Testis (tissue), 3 donors: Measurements from ENCODE around the gene STXBP6. TPM values are rescaled to one million over a fixed set of nuclear protein-coding genes. Genes with fewer than 3 reads are reported as not detected.

Experiments used
- DNase-seq: peaks from one replicate; pipeline ENCODE4 v3.0.0-alpha.2; 2019
- H3K27ac ChIP-seq, 2 donors: fragments of 200-600 bp; sonication (generic); one replicate each; pipeline ENCODE4 v1.5.1; 2019
- H3K27me3 ChIP-seq: fragments of 200-600 bp; sonication (generic); one replicate; pipeline ENCODE4 v1.5.1; 2019
- H3K36me3 ChIP-seq: fragments of 200-600 bp; sonication (generic); one replicate; pipeline ENCODE4 v1.5.1; 2017; ENCODE audit warnings: low read depth; ENCODE audit errors: missing control alignments
- H3K4me1 ChIP-seq: fragments of 200-600 bp; sonication (generic); one replicate; pipeline ENCODE4 v1.5.1; 2019
- H3K4me3 ChIP-seq, 2 donors: fragments of 200-600 bp; sonication (generic); one replicate each; pipeline ENCODE4 v1.5.1; 2017 to 2019
- H3K9me3 ChIP-seq: fragments of 200-600 bp; sonication (generic); one replicate; pipeline ENCODE4 v1.5.1; 2017
- CTCF ChIP-seq, 3 experiments: fragments of 450-650 bp in 2 of 3; fragments of 200-600 bp in 1 of 3; sonication (generic) in 1 of 3; IDR thresholded peaks; one replicate each; pipeline ENCODE4 v1.5.1; 2016 to 2019; ENCODE audit warnings: antibody characterized with exemption in 3 of 3, mild to moderate bottlenecking in 2 of 3, moderate library complexity in 1 of 3
- POLR2A ChIP-seq: fragments of 450-650 bp; IDR thresholded peaks from one replicate; pipeline ENCODE4 v1.6.1; 2017; ENCODE audit warnings: antibody characterized with exemption, mild to moderate bottlenecking, moderate library complexity
- WGBS, 2 donors: methylation state at CpG; one replicate each; pipeline ENCODE4 v1.1.5; 2018; 5-methylcytosine and 5-hydroxymethylcytosine counted together
- intact Hi-C: fragments of 100-400 bp; cut with DNase I; formaldehyde crosslinking; loops from one replicate; pipeline ENCODE4 v1.15.1; 2023; ENCODE audit warnings: low total_unique reads
- polyA plus RNA-seq: library from polyadenylated mRNA; stranded (reverse); fragments of 350-450 nt; fragmentation: Illumina TruSeq; extraction: RNeasy Lipid Tissue Mini Kit (QIAGEN cat#74804); gene quantifications from one replicate; pipeline ENCODE4 v1.2.3, GENCODE V29; 2014; ENCODE audit warnings: low read depth, low replicate concordance; ENCODE audit not compliant: insufficient read depth
- total RNA-seq, 2 donors: library from RNA; depleted of rRNA; stranded (reverse); fragments of >200 nt; gene quantifications; one replicate each; pipeline ENCODE4 v1.2.3, GENCODE V29; 2016

Gene STXBP6
- total and polyA plus RNA-seq, 3 donors from 2014 or later: 4.7 to 11.3 (median 8.6) TPM

- Histone ChIP-seq H3K9me3 (no peaks in the 10 kb centered on the region), H3K36me3 (no peaks in the 10 kb centered on the region), H3K4me3 (no peak overlapping the region), H3K27ac (no peak overlapping the region), H3K27me3 (no peaks in the 10 kb centered on the region), H3K4me1 (no peaks in the 10 kb centered on the region)
- WGBS, 2 donors: 81 to 97% methylated on average over 2 of the region's 2 CpGs
- intact Hi-C loops: no loop called here
- DNase-seq: no peak
- TF ChIP-seq CTCF (IDR thresholded peaks at IDR 0.05): no peak
Measured at GRCh38 chr14:24881116-24881893, 168.6 kb downstream of the STXBP6 start.

DNA sequence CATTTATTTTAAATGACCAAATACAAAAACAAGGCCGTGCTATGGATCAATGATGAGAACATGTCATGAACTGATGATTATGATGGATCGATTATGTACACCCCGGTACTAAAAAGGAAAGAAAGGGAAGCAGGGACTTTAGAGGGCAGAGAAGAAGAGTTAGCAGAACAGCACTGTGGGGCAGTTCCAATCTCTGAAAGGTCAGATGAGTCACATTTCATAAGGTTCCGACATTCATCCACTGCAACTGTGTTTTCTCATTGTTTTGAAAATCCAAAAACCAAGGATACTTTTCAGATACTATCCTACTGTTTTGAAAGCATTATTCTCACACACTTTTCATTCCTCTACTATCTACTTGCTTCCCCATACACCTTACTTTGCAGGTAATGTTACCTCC, 169.3 kb downstream of the STXBP6 start:
- DNase-seq: no peak
- TF ChIP-seq CTCF (IDR thresholded peaks at IDR 0.05) (no peak), POLR2A (no peak)
- Histone ChIP-seq H3K27me3 (no peaks in the 10 kb centered on the region), H3K27ac (no peak overlapping the region), H3K4me3 (no peak overlapping the region), H3K9me3 (no peaks in the 10 kb centered on the region), H3K4me1 (no peaks in the 10 kb centered on the region), H3K36me3 (no peaks in the 10 kb centered on the region)
- intact Hi-C loops: no loop called here
- WGBS, 2 donors: 79 to 88% methylated on average over 4 of the region's 4 CpGs

DNA sequence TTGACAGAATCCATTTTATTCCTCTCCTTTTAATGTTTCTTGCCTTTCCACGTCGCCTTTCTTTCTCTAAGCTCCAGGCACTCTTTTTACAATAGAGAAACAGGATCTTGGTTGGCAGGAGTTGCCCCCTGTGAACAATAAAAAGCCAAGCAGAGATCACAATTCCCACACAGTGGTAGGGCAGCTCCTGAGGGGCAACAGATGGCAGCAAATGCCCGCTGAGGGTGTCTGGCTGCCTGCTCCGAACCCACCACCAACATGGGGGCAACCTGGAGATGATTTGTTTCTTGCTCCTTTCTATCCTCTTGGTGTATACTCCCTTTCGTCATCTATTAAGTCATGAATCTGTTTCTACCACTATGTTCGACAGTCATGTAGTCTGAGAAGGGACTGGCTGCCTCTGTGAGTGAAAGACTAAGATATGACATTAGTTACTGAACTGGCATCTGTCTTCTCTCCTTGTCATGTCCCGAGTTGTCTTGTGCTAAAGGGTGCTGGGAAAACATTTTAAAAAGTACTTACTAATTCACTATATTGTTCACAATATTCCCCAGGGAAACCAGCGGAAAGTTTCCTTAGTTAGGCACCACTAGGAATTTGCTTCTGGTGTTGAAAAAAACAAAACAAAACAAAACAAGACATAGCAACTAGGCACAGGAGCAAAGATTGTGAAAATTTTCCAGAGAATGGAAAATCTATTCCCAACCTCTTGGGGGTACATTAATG, 170.1 kb downstream of the STXBP6 start:
- 81 to 88% methylated on average over 8 of the region's 8 CpGs for WGBS, 2 donors

DNA sequence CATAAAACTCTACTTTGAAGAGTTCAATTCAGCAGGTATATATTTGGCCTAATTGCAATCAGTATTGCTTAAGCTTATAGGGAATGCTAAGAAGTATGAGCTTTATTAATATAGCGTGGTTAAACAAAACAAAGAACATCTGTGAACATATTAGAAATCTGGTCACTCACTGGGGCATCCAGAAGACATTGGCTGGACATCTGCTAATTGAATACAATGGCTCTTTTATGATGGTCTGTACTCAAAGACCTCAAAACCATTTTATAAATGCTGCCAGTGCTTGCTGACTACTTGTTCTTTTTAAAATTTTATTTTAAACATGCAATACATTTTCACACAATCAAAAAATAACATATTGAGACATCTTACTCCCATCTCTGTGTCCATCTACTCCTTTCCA, 173.0 kb downstream of the STXBP6 start:
- no peak overlapping the region for H3K4me3 ChIP-seq
- 71 to 86% methylated on average over 1 of the region's 1 CpG for WGBS, 2 donors
- H3K27me3 ChIP-seq: no peaks in the 10 kb centered on the region
- intact Hi-C loops: no loop called here
- H3K9me3 ChIP-seq: no peaks in the 10 kb centered on the region
- H3K27ac ChIP-seq: no peak overlapping the region
- no peak for TF ChIP-seq POLR2A
- no peak for TF ChIP-seq CTCF (IDR thresholded peaks at IDR 0.05)
- H3K36me3 ChIP-seq: no peaks in the 10 kb centered on the region
- H3K4me1 ChIP-seq: no peaks in the 10 kb centered on the region
- no peak for DNase-seq

More for the DNA sequence above, 170.1 kb downstream of the STXBP6 start:
- no peak for DNase-seq
- H3K9me3 ChIP-seq: no peaks in the 10 kb centered on the region
- no peak for TF ChIP-seq POLR2A
- TF ChIP-seq CTCF (IDR thresholded peaks at IDR 0.05): no peak
- H3K36me3 ChIP-seq: no peaks in the 10 kb centered on the region
- H3K4me1 ChIP-seq: no peaks in the 10 kb centered on the region
- no peak overlapping the region for H3K27ac ChIP-seq
- H3K27me3 ChIP-seq: no peaks in the 10 kb centered on the region
- intact Hi-C loops: no loop called here
- no peak overlapping the region for H3K4me3 ChIP-seq
